ENCODE measurements around the gene CNTFR. TPM values are rescaled to one million over a fixed set of nuclear protein-coding genes. Genes with fewer than 3 reads are reported as not detected.

CNTFR gene
- total and polyA plus RNA-seq, 2 donors (not counting 1 experiment from before 2014, with no cell fraction given) = not detected

GRCh38 chr9:34555002-34555348 is 34.5 kb downstream of the CNTFR start:
- intact Hi-C loops (cut with micrococcal nuclease) = no loop called here
- no peak overlapping the region for H3K27ac ChIP-seq (ENCODE audit: low read length in 2 of 2)
- no peaks in the 10 kb centered on the region for H3K79me2 ChIP-seq (ENCODE audit: control insufficient read depth, insufficient read depth, low read length)
- H3K27me3 ChIP-seq (replicated peaks in 1 of 4; ENCODE audit: control extremely low read depth in 1 of 4, control insufficient read depth in 3 of 4, insufficient read depth in 4 of 4, low read length in 3 of 4) = peaks cover 0 to 12% (median 3%) of the 10 kb centered on the region in 4 experiments
- CTCF ChIA-PET = no interaction called here
- H3K27me3 Mint-ChIP-seq = peaks cover 43% of the 10 kb centered on the region
- TF ChIP-seq, protein P1, sequence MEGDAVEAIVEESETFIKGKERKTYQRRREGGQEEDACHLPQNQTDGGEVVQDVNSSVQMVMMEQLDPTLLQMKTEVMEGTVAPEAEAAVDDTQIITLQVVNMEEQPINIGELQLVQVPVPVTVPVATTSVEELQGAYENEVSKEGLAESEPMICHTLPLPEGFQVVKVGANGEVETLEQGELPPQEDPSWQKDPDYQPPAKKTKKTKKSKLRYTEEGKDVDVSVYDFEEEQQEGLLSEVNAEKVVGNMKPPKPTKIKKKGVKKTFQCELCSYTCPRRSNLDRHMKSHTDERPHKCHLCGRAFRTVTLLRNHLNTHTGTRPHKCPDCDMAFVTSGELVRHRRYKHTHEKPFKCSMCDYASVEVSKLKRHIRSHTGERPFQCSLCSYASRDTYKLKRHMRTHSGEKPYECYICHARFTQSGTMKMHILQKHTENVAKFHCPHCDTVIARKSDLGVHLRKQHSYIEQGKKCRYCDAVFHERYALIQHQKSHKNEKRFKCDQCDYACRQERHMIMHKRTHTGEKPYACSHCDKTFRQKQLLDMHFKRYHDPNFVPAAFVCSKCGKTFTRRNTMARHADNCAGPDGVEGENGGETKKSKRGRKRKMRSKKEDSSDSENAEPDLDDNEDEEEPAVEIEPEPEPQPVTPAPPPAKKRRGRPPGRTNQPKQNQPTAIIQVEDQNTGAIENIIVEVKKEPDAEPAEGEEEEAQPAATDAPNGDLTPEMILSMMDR (IDR thresholded peaks at IDR 0.05) = no peak
- no peak for TF ChIP-seq EZH2 (IDR thresholded peaks at IDR 0.05; ENCODE audit: borderline replicate concordance, insufficient read depth, low read depth, low read length, poor library complexity, severe bottlenecking)
- ATAC-seq (ENCODE audit: low read depth) (no peak), DNase-seq (no peak)
- no peak overlapping the region for H3K9ac ChIP-seq (ENCODE audit: low read length)
- WGBS (ENCODE audit: insufficient coverage) = 83% methylated on average over 22 of the region's 23 CpGs
- H2AFZ ChIP-seq (ENCODE audit: insufficient read depth, low read depth, low read length, poor library complexity, severe bottlenecking) = no peak overlapping the region
- no peaks in the 10 kb centered on the region for H4K20me1 ChIP-seq (ENCODE audit: control insufficient read depth, insufficient read depth, low read length, poor library complexity, severe bottlenecking)
- POLR2A ChIA-PET = no interaction called here
- no peaks in the 10 kb centered on the region for H3K4me1 ChIP-seq (ENCODE audit: control insufficient read depth in 2 of 2, insufficient read depth in 2 of 2, low read length in 2 of 2)
- peaks cover 0 to 6% (median 0%) of the 10 kb centered on the region in 3 donors for H3K9me3 ChIP-seq (ENCODE audit: control extremely low read depth in 1 of 3, control insufficient read depth in 2 of 3, insufficient read depth in 1 of 3, low read length in 2 of 3)
- H3K4me3 Mint-ChIP-seq = no peak overlapping the region
- H3K4me2 ChIP-seq (replicated peaks; ENCODE audit: low read depth, low read length, poor library complexity, severe bottlenecking) = no peak overlapping the region
- H3K4me1 Mint-ChIP-seq = no peaks in the 10 kb centered on the region
- no peak overlapping the region for H3K27ac Mint-ChIP-seq
- H3K36me3 ChIP-seq (replicated peaks in 1 of 2; ENCODE audit: control extremely low read depth in 1 of 2, control insufficient read depth in 1 of 2, extremely low read depth in 1 of 2, insufficient read depth in 2 of 2, low read length in 1 of 2) = no peaks in the 10 kb centered on the region
- H3K4me3 ChIP-seq (ENCODE audit: control extremely low read depth in 1 of 5, extremely low read depth in 1 of 5, insufficient read depth in 1 of 5, low read depth in 2 of 5, low read length in 4 of 5) = no peak overlapping the region
- H3K9me3 Mint-ChIP-seq (ENCODE audit: insufficient read depth) = no peaks in the 10 kb centered on the region

GRCh38 chr9:34554211-34555001 is 35.1 kb downstream of the CNTFR start:
- Mint-ChIP-seq H3K27ac (no peak overlapping the region), H3K9me3 (ENCODE audit: insufficient read depth) (no peaks in the 10 kb centered on the region), H3K4me3 (no peak overlapping the region), H3K4me1 (no peaks in the 10 kb centered on the region), H3K27me3 (peaks cover 40% of the 10 kb centered on the region)
- no peak overlapping the region for H3K9ac ChIP-seq (ENCODE audit: low read length)
- no peaks in the 10 kb centered on the region for H3K4me1 ChIP-seq (ENCODE audit: control insufficient read depth in 2 of 2, insufficient read depth in 2 of 2, low read length in 2 of 2)
- no peaks in the 10 kb centered on the region for H4K20me1 ChIP-seq (ENCODE audit: control insufficient read depth, insufficient read depth, low read length, poor library complexity, severe bottlenecking)
- H3K27ac ChIP-seq (ENCODE audit: low read length in 2 of 2) = no peak overlapping the region
- no peak overlapping the region for H3K4me3 ChIP-seq (ENCODE audit: control extremely low read depth in 1 of 5, extremely low read depth in 1 of 5, insufficient read depth in 1 of 5, low read depth in 2 of 5, low read length in 4 of 5)
- no peak for DNase-seq
- CTCF ChIA-PET = no interaction called here
- H3K27me3 ChIP-seq (replicated peaks in 1 of 4; ENCODE audit: control extremely low read depth in 1 of 4, control insufficient read depth in 3 of 4, insufficient read depth in 4 of 4, low read length in 3 of 4) = peaks cover 0 to 9% (median 3%) of the 10 kb centered on the region in 4 experiments
- H2AFZ ChIP-seq (ENCODE audit: insufficient read depth, low read depth, low read length, poor library complexity, severe bottlenecking) = no peak overlapping the region
- intact Hi-C loops (cut with micrococcal nuclease) = no loop called here
- POLR2A ChIA-PET = no interaction called here
- no peaks in the 10 kb centered on the region for H3K36me3 ChIP-seq (replicated peaks in 1 of 2; ENCODE audit: control extremely low read depth in 1 of 2, control insufficient read depth in 1 of 2, extremely low read depth in 1 of 2, insufficient read depth in 2 of 2, low read length in 1 of 2)
- peaks cover 0 to 6% (median 0%) of the 10 kb centered on the region in 3 donors for H3K9me3 ChIP-seq (ENCODE audit: control extremely low read depth in 1 of 3, control insufficient read depth in 2 of 3, insufficient read depth in 1 of 3, low read length in 2 of 3)
- H3K4me2 ChIP-seq (replicated peaks; ENCODE audit: low read depth, low read length, poor library complexity, severe bottlenecking) = no peak overlapping the region
- no peak for TF ChIP-seq EZH2 (IDR thresholded peaks at IDR 0.05; ENCODE audit: borderline replicate concordance, insufficient read depth, low read depth, low read length, poor library complexity, severe bottlenecking)
- TF ChIP-seq, protein P1 (IDR thresholded peaks at IDR 0.05) = no peak
- no peak for ATAC-seq (ENCODE audit: low read depth)
- H3K79me2 ChIP-seq (ENCODE audit: control insufficient read depth, insufficient read depth, low read length) = no peaks in the 10 kb centered on the region
- 72% methylated on average over 16 of the region's 16 CpGs for WGBS (ENCODE audit: insufficient coverage)

All from B cell (primary cell).